Stimulated activated CD8-positive, alpha-beta memory T cell treated with anti-CD3 and anti-CD28 coated beads, Interleukin-7, amount 100 ng/mL, for 48 hours (primary cell): Measurements from ENCODE around the gene WSB2.
"Not testable (repeated sequence)": the region's sequence is repeated elsewhere in the genome, so short reads cannot be mapped to it uniquely, and the experiment has no call there.

ENCODE experiments used
- DNase-seq, 2 donors: peaks; one replicate each; pipeline ENCODE4 v3.0.0-alpha.2; 2020; ENCODE audit warnings: low read depth in 1 of 2; ENCODE audit errors: extremely low read depth in 1 of 2

The WSB2 gene

DNA sequence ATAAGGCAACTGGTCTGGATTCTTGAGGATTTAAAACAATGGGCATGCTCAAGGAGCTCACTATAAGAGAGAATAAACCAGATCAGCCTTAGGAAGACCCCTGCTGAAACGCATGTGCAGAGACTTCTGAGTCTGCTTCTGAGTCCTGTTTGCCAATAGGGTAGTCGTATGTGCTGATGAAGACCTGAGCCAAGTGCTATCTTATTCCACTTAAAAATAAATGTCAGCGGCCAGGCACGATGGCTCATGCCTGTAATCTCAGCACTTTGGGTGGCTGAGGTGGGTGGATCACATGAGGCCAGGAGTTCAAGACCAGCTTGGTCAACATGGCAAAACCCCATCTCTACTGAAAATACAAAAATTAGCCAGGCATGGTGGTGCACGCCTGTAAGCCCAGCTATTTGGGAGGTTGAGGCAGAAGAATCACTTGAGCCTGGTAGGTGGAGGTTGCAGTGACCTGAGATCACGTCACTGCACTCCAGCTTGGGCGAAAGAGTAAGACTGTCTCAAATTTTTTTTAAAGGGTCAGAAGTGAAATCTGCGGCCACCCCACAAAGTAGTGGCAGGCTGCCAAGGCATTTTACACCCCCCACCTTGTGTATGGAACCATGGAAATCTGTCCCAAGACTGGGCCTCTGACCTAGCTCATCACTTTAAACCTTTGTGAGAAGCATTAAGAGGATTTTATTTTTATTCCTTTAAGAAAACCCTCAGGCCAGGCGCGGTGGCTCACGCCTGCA lies 24.1 kb downstream of the WSB2 start:
- no peak for DNase-seq

DNA sequence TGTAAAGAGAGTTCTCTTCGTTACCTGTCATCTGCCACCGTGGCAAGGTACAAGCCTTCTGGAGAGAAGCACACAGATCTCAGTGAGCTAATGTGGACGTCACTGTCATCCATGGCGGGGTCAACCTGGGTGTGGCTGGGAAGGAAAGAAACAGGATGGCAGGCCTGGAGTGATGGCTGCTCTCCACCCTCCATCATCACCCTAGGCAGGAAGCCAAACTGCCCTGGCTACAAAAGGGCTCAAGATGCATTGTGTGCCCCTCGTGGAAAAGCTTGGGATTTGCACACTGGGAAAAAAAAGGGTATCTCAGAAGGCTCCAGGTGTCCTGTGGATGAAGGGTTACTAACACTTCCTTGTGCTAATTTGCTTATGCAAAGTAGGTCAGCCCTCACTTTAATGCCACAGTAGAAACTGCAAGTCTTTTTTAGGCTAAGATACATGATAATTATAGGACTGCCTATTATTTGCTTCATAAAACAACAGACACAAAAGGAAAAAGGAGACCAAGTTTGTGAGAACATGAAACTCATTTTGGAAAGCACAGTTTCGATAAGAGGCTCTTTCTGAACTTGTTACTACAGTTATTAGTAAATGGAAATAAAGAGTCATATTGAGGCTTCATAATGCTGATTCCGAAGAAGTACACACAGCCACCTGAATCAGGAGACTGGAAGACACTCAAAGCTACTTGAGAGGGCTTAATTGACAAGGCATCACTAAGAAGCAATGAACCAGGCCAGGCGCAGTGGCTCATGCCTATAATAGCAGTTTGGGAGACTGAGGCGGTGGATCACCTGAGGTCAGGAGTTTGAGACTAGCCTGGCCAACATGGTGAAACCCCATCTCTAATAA lies 25.6 kb downstream of the WSB2 start:
- DNase-seq, result no peak

DNA sequence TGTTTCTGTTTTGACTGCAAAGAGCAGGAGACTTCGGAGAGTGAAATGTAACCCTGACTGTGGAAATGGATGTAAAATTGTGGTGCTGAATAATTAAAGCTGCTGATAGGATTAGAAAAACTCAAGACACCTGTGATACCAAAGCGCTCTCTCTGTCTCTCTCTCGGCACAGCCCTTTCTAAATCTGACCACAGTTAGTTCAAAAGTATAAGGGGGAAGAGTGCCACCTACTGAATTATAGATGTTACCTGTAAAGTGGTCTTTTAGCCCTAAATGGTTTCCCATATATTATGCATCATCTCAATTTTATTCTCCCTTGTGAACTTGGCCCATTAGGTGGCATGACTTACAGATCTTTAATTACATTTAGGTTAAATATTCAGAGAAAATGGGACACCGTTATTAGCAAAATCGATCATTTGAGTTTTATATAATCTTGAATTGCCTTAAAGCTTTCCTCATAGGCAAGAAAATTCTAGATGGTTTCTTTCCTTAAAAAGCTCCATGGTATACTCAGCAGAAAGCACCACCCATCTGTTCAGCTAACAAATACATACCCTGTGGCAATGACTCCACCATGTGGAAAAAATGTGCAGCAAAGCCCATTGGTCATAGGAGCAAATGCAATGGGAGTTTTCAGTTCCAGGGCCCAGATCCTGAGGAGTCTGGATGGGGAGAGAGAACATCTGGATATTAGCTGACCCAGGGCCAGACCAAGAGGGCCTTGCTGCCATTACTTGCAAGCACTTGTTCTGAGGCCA lies 26.4 kb downstream of the WSB2 start:
- DNase-seq, result no peak

DNA sequence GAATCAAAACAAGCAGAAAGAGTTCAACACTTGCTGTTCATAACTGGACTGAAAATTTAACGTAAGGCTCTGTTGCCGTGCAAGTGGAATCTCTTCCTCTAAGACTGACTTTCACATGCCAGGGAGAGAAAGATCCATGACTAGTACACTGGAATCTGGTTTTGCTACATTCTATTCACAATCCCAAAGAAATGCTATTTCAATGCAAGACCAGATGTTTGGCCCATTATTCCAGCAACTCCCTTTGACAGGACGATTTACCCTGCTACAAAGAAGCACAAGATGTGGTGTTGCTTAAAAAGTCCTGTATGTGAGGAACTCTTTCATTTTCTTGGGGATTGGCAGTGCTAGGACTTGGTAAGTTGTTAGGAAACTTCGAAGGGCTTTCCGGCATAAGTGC lies 27.1 kb downstream of the WSB2 start:
- no peak for DNase-seq

DNA sequence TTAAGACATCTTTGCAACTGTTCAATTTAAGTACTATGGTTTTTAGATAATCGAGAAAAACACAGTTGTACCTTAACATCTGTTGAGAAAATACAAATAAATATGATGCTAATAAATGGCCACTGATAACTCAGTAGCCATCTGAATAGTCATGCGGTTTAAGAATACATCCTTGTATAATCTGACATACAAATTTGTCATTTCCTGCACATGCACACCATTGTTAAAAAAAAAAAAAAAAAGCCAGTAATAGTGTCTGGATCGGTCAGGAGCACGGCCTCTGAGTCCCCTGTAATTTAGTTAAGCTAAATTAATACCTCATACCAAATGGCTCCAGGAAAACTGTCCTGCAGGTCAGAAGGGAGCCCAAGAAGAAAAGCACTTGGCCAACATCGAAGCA lies 27.7 kb downstream of the WSB2 start:
- no peak for DNase-seq

DNA sequence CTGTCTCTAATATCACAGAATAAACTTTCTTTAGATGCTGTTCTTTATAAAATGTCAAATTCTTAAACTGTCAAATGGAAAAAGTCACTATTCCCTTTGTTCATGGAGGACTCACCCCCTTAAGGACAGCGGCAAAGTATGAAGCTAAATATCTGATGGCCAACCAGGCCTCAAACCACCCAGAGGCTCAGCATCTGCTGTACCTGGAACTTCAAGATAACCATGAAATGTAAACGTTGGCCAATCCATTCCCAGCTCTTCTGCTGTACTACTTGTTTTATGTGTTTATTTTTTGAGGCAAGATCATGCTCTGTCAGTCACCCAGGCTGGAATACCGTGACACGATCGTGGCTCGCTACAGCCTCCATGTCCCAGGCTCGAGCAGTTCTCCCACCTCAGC lies 28.8 kb downstream of the WSB2 start:
- DNase-seq, result no peak

DNA sequence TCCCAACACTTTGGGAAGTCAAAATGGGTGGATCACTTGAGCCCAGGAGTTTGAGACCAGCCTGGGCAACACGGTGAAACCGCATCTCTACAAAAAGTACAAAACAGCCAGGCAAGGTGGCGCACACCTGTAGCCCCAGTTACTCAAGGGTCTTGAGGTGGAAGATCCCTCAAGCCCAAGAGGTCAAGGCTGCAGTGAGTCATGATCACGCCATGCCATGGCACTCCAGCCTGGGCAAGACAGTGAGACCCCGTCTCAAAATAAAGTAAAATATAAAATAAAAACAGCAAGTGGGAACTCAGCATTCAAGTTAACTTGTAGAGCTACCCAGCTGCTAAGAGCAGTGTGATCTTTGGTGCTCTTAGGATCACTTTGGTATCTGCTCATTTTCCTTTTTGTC lies 31.8 kb downstream of the WSB2 start:
- no peak for DNase-seq

DNA sequence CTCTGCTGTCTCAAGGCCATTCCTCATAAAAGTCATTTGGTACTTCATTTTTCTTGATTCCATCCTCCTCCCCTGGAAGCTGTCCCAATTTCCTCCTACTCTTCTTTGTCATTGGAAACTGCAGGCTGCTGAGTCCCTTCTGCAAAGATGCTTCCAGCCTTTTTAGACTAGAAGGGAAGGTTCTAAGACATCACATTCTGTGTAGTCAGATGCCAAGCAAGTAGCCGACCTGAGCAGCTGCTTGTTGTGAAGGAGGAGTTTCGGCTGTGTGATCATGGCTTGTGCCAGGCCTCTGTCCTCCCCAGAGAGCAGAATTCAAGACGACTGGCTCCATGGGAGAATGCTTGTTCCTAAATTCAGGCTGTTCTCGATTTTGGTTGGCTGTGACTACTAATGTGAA lies 35.8 kb downstream of the WSB2 start:
- DNase-seq, result no peak

DNA sequence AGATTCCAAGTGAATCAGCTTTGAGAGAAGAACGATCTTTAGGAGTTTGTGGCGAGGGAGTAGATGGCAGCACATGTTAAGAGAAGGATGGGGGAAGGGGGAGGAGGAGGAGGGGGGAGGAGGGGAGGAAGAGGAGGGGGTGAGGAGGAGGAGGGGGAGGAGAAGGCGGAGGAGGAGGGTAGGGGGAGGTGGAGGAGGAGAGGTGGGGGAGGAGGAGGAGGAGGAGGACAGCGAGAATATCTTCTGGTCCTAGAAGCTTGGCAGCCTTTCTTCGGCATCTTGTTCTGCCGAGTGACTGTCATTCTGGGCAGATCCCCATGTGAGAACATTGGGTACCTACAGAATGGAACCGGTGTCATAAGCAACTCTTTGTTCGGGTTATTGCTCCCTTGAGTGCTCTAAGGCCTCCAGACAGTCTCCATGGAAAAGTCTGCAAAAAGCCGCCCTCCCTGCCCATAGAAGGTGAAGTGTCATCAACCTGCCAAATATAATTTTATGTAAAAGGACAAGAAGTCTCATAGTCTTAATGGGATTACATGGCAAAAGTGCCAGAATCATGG lies 37.6 kb downstream of the WSB2 start:
- no peak for DNase-seq

DNA sequence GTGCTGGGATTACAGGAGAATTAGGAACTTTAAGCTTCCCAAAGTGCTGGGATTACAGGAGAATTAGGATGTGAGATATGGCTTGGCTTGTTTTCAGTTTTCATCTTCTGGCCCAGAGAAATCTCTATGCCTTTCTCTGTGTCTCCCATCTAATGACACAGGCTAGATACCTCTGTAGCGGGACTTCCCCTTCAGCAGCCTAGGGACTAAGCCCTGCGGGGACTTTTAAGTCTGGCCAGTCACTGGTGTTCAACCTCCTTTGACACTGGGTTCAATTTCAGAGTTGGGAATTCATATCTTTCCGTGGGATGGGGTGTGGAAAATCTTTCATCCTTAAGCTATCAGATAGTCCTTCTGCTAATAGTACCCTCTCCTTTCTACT lies 38.3 kb downstream of the WSB2 start:
- no peak for DNase-seq

DNA sequence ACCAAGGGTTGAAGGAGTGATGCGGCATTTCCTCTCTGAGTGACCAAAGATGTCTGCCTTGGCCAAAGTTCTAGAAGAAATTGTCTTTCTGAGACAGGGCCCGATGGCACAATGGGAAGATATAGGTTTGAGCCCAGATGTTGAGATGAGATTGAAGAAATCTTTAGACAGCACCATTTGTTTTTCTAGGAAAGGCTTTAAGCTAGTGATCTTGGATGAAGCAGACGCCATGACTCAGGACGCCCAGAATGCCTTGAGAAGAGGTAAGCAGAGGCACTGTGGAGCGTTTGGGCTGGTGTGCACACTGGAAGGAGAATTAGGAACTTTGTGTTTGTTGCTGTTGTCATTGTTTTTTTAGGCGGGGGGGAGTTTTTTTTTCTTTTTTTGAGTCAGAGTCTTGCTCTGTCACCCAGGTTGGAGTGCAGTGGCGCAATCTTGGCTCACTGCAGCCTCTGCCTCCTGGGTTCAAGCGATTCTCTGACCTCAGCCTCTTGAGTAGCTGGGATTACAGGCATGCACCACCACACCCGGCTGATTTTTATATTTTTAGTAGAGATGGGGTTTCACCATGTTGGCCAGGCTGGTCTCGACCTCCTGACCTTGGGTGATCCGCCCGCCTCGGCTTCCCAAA lies 38.8 kb downstream of the WSB2 start:
- not testable (repeated sequence) for DNase-seq

DNA sequence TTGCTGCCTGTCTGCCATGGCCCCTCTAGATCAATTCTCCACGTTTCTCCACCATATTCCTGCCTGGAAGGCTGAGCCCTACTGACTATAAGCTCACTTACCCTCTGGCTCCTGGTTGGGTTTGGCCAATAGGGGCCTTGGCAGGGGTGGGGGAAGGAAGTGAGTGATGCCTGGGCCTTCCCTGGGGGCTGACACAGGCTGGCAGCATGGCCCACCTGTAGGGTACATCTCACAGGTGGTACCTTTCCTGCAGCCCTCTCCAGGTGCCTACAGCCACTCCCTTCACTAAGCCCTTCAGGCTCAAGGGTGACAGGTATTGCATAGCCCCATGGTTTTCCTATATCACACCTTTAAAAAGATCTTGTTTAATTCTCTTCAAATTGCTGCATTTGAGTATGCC lies 40.9 kb downstream of the WSB2 start:
- no peak for DNase-seq

DNA sequence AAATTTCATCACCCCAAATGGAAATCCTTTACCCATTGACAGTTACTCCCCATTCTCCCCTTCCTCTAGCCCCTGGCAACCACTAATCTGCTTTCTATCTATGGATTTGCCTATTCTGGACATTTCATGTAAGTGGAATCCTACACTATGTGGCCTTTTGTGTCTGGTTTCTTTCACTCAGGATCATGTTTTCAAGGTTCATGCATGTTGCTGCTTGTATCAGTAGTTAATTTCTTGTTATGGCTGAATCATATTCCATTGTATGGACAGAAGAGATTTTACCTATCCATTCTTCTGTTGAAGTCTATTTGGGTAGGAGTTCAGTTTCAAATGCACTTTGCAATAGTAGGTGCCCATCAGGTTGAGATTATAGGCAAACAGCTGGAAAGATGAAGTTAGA lies 43.1 kb downstream of the WSB2 start:
- DNase-seq, result no peak

DNA sequence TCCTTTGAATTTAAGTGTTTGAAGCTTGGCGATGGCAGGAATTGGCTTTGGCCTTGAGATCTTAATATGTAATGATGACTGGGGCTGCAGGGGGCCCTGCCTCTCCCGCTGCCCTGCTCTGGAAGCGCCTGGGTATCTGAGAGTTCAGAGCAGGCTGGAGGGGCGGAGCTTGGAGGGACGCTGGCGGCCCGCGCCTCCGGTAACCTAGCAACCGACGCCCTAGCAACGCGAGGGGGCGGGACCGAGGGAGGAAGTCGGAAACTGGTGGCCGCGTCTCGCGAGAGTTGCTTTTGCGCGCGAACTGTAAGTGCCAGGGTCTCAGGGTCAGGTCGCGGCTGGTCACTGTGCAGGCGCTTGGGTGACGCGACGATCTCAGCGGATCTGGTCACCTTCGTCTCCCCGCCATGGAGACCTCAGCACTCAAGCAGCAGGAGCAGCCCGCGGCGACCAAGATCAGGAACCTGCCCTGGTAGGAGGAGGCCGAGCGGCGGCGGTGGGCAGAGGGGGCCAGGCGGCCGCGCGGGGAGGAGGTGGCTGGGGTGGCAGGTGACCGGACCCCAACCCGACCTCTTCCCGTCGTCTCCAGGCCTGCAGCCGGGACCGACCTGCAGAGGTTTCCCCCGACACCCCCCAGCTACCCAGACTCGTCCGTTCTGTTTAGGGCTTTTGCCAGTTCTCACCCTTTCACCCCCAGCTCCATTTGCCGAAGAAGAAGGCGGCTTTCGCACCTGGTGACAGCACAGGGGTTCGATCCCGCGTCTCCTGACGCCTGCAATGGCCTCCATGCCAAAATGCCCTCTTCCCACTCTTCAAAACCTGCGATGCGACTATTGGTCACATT lies 44.3 kb downstream of the WSB2 start, which contains the start of gene RFC5:
Gene RFC5 (plus strand): TSS at position 280 of the 841 bp plus-strand sequence. CDS start 125 bp downstream, at position 405.
- peak; percentile 96 for DNase-seq

DNA sequence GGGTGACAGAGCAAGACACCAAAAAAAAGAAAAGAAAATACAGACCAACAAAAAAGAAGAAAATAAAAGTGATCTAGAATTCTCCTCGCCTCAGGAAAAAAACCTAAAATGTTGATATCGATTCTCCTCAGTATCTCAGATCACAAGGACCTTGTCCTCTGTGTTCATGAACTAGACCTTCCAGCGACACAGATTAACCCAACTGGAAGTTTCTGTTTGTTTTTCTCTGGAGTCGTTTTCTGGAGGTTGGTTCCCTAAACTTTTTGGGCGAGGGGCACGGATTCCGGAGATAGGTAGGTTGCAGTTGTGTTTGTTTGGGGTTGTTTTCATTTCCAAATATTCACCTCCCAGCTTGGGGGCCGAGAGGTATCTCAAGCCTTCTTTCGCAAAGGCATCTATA lies 45.0 kb downstream of the WSB2 start:
- DNase-seq, result no peak

DNA sequence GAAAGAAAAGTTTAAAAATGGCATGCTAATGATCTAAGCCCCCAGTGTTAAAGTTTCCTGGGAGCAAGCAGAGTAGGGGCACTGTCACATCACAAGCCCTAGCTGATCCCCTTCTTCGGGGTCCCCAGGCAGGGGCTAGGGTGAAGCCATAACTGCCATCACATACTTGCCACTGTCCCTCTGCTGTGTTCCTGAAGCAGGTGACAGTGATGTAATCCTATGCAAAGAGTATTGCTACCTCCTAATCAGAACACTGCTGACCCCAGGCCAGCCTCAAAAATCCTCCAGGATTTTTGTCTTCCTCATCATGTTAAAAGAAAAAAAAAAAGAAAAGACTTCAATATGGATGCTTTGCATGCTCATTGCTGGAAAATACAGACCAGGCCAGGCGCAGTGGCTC lies 45.7 kb downstream of the WSB2 start:
- DNase-seq, result no peak

DNA sequence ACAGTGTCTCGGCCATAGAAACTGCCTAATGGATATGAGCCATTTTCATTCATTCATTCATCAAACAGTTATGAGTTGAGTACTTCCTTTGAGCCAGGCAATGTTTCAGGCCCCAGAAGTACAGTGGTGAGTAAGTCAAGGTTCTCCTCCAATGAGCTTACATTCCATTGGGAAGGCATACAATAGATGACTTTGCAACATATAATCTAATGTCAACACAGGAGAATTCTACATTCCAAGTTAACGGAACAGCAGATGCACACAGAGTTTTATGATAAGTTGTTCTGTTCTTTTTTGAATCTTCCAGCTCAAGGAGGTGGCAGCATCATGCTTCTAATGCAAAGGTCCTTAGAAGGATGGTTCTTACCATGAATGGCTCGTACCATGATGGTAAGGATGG lies 47.7 kb downstream of the WSB2 start:
- no peak for DNase-seq

DNA sequence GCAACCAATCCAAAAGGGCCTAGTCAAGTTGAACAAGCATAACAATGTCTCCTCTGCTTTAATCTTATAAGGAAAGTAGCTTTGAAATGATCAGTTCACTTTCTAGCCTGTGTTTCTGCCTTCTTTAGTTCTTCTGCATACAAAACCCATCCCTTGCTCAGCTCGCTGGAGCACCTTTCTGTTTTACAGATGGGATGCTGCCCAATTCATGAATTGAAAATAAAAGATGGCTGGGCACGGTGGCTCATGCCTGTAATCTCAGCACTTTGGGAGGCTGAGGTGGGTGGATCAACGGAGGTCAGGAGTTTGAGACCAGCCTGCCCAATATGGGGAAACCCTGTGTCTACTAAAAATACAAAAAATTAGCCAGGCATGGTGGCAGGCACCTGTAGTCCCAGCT lies 49.0 kb downstream of the WSB2 start:
- DNase-seq, result no peak

DNA sequence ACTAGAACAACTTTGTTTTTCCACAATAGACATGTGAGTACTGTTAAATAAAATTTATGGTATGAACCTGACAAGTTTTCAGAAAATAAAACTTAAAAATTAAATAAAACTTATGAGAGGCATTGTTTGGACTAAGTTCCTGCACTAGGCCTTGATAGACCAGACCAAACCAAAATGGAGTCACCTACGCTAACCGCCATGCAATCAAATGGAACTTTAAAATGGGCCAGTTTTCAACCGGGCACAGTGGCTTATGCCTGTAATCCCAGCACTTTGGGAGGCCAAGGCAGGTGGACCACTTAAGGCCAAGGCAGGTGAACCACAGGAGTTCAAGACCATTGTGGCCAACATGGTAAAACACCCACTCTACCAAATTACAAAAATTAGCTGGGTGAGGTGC lies 49.6 kb downstream of the WSB2 start:
- no peak for DNase-seq

DNA sequence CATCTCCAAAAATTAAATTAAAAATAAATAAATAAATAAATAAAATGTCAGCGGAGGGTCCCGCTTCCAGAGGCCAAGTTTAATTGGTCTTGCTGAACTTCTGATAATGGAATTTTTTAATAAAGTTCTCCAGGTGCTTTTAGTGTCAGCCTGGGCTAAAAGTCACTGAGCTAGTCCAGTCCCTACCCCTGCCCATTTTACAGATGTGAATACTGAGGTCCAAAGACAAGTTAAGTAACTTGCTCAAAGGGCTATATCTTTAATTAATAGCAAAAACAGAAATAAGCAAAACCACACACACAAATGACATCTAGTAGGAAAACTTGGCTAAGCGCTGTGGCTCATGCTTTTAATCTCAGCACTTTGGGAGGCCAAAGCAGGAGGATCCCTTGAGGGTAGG lies 50.1 kb downstream of the WSB2 start:
- DNase-seq, result no peak
